SK-N-SH (cell line): ENCODE results near the gene MRPL36. TPM values are rescaled to one million over a fixed set of nuclear protein-coding genes. Genes with fewer than 3 reads are reported as not detected.

Source experiments
- CTCF ChIA-PET: fragments of 300-600, 350-600 bp; formaldehyde crosslinking; extraction: SDS; loops from one replicate; lab custom pipeline; 2021; lab: Yijun Ruan, JAX
- POLR2A ChIA-PET: fragments of 350-600 bp; sonication (Branson Sonifier 250); formaldehyde crosslinking; extraction: SDS; loops from one replicate; lab custom pipeline; 2020; ENCODE audit warnings: antibody characterized with exemption, inconsistent platforms; lab: Yijun Ruan, JAX
- DNase-seq: peaks from one replicate; pipeline ENCODE4 v3.0.0; 2012
- H2AFZ ChIP-seq: fragments of 200-600 bp; sonication (generic); 2 replicates; pipeline ENCODE4 v1.8.1; 2016; ENCODE audit warnings: antibody characterized with exemption, mild to moderate bottlenecking, low read depth
- H3F3A ChIP-seq: fragments of 200-600 bp; sonication (generic); replicated peaks from 2 replicates; pipeline ENCODE3; 2016; ENCODE audit warnings: antibody characterized with exemption, mild to moderate bottlenecking; ENCODE audit not compliant: insufficient read depth
- H3K27ac ChIP-seq, 2 experiments: fragments of 200-500 bp in 1 of 2; fragments of 200-600 bp in 1 of 2; sonication (Bioruptor generic) in 1 of 2; sonication (generic), shearing (Covaris generic) in 1 of 2; 2 replicates each; pipeline versions ENCODE4 v1.5.1 to v1.6.1; 2014 to 2016; ENCODE audit warnings: low read depth in 2 of 2, inconsistent platforms in 1 of 2, low read length in 1 of 2, mild to moderate bottlenecking in 1 of 2, mixed read lengths in 1 of 2
- H3K27me3 ChIP-seq: fragments of 200-600 bp; sonication (generic), shearing (Covaris generic); 2 replicates; pipeline ENCODE4 v1.6.1; 2016; ENCODE audit warnings: mixed run types; ENCODE audit not compliant: insufficient read depth
- H3K36me3 ChIP-seq, 2 experiments: fragments of 200-500 bp in 1 of 2; fragments of 200-600 bp in 1 of 2; sonication (Bioruptor generic) in 1 of 2; sonication (generic) in 1 of 2; replicated peaks in 1 of 2; 2 replicates each; pipeline versions ENCODE3 to v1.5.1; 2014 to 2016; ENCODE audit warnings: low read length in 1 of 2, mild to moderate bottlenecking in 1 of 2; ENCODE audit not compliant: insufficient read depth in 2 of 2, control insufficient read depth in 1 of 2
- H3K4me1 ChIP-seq, 2 experiments: fragments of 200-500 bp in 1 of 2; fragments of 200-600 bp in 1 of 2; sonication (Bioruptor generic) in 1 of 2; sonication (generic), shearing (Covaris generic) in 1 of 2; 2 replicates each; pipeline versions ENCODE4 v1.5.1 to v1.6.1; 2014 to 2016; ENCODE audit warnings: low read depth in 1 of 2, low read length in 1 of 2, mixed run types in 1 of 2; ENCODE audit not compliant: insufficient read depth in 2 of 2, control insufficient read depth in 1 of 2
- H3K4me2 ChIP-seq: fragments of 200-600 bp; sonication (generic), shearing (Covaris generic); 2 replicates; pipeline ENCODE4 v1.6.1; 2017; ENCODE audit warnings: mixed run types
- H3K4me3 ChIP-seq, 2 experiments: fragments of 200-500 bp in 1 of 2; fragments of 200-600 bp in 1 of 2; sonication (Bioruptor generic) in 1 of 2; sonication (generic), shearing (Covaris generic) in 1 of 2; 2 replicates each; pipeline versions ENCODE4 v1.5.1 to v1.8.1; 2014 to 2016; ENCODE audit warnings: low read depth in 2 of 2, inconsistent platforms in 1 of 2, low read length in 1 of 2, mild to moderate bottlenecking in 1 of 2, mixed read lengths in 1 of 2, moderate library complexity in 1 of 2
- H3K79me2 ChIP-seq: fragments of 200-600 bp; sonication (generic); 2 replicates; pipeline ENCODE4 v1.8.1; 2017; ENCODE audit warnings: mild to moderate bottlenecking; ENCODE audit not compliant: insufficient read depth
- H3K9ac ChIP-seq: fragments of 200-600 bp; sonication (generic); 2 replicates; pipeline ENCODE4 v1.6.1; 2017; ENCODE audit warnings: mixed run types
- H3K9me2 ChIP-seq: fragments of 200-600 bp; sonication (generic); 2 replicates; pipeline ENCODE4 v1.6.1; 2017; ENCODE audit warnings: mixed run types
- H3K9me3 ChIP-seq: fragments of 200-600 bp; sonication (generic); 2 replicates; pipeline ENCODE4 v1.6.1; 2017; ENCODE audit warnings: mixed run types, mild to moderate bottlenecking, moderate library complexity
- H4K20me1 ChIP-seq: fragments of 200-600 bp; sonication (generic); 2 replicates; pipeline ENCODE4 v1.6.1; 2017; ENCODE audit warnings: mild to moderate bottlenecking, mixed run types; ENCODE audit not compliant: insufficient read depth
- EP300 ChIP-seq, 2 experiments: IDR thresholded peaks; 2 replicates each; pipeline versions ENCODE4 v1.4.0 to v1.6.1; 2012; ENCODE audit warnings: borderline replicate concordance in 1 of 2, low read depth in 1 of 2, low read length in 1 of 2
- EZH2phosphoT487 ChIP-seq: fragments of 200-600 bp; sonication (generic); IDR thresholded peaks from 2 replicates; pipeline ENCODE4 v1.6.1; 2017; ENCODE audit warnings: low read depth, mixed run types, mild to moderate bottlenecking, antibody characterized with exemption, moderate library complexity, borderline replicate concordance
- GATA2 ChIP-seq: sonication (generic); formaldehyde crosslinking; IDR thresholded peaks from 2 replicates; pipeline ENCODE4 v1.5.0; 2020; ENCODE audit warnings: mild to moderate bottlenecking, missing genetic modification reagents
- IRF3 ChIP-seq: fragments of 150-350 bp; IDR thresholded peaks from 2 replicates; pipeline ENCODE4 v1.6.1; 2016; ENCODE audit warnings: mild to moderate bottlenecking, low read depth, low read length
- MXI1 ChIP-seq: IDR thresholded peaks from 2 replicates; pipeline ENCODE4 v1.6.1; 2012; ENCODE audit warnings: mild to moderate bottlenecking, low read depth, low read length, improper control_type of control experiment
- NRF1 ChIP-seq: IDR thresholded peaks from 2 replicates; pipeline ENCODE4 v1.6.1; 2012; ENCODE audit warnings: low read depth, mild to moderate bottlenecking, low read length
- RAD21 ChIP-seq: IDR thresholded peaks from 2 replicates; pipeline ENCODE4 v1.6.1; 2012; ENCODE audit warnings: mild to moderate bottlenecking, low read length
- RCOR1 ChIP-seq: fragments of 150-350 bp; IDR thresholded peaks from 2 replicates; pipeline ENCODE4 v1.6.1; 2017; ENCODE audit warnings: antibody characterized with exemption, low read length
- RFX5 ChIP-seq: IDR thresholded peaks from 2 replicates; pipeline ENCODE4 v1.6.1; 2012; ENCODE audit warnings: mild to moderate bottlenecking, improper control_type of control experiment, low read length
- RXRA ChIP-seq: IDR thresholded peaks from 2 replicates; pipeline ENCODE4 v1.4.0; 2012; ENCODE audit warnings: low read depth, mild to moderate bottlenecking, borderline replicate concordance
- SIN3A ChIP-seq: IDR thresholded peaks from 2 replicates; pipeline ENCODE4 v1.6.1; 2012; ENCODE audit warnings: low read depth, mild to moderate bottlenecking, low read length, moderate library complexity, borderline replicate concordance
- SMC3 ChIP-seq: IDR thresholded peaks from 2 replicates; pipeline ENCODE4 v1.6.1; 2012; ENCODE audit warnings: low read depth, low read length, improper control_type of control experiment
- TEAD4 ChIP-seq: IDR thresholded peaks from 2 replicates; pipeline ENCODE4 v1.4.0; 2012; ENCODE audit warnings: mild to moderate bottlenecking, borderline replicate concordance; ENCODE audit not compliant: insufficient read depth
- USF1 ChIP-seq: IDR thresholded peaks from 2 replicates; pipeline ENCODE4 v1.4.0; 2012; ENCODE audit warnings: low read depth, borderline replicate concordance
- ZBTB33 ChIP-seq: IDR thresholded peaks from 2 replicates; pipeline ENCODE4 v1.4.0; 2012; ENCODE audit warnings: low read depth, borderline replicate concordance
- WGBS: methylation state at CpG from one replicate; pipeline ENCODE4 v1.1.6; 2017; ENCODE audit warnings: low lambda C conversion rate; 5-methylcytosine and 5-hydroxymethylcytosine counted together
- polyA plus RNA-seq, 3 experiments: library from polyadenylated mRNA; depleted of rRNA; stranded (reverse); fragments of >200 nt; gene quantifications; 2 replicates each; pipeline ENCODE4 v1.2.3, GENCODE V29; 2012
- TF ChIP-seq, protein P1 (sequence below): fragments of 150-350 bp; IDR thresholded peaks from 2 replicates; pipeline ENCODE4 v1.6.1; 2017; ENCODE audit warnings: antibody characterized with exemption, low read length, low read depth, borderline replicate concordance
- TF ChIP-seq, protein P2 (sequence below): IDR thresholded peaks from 2 replicates; pipeline ENCODE4 v1.6.1; 2012; ENCODE audit warnings: mild to moderate bottlenecking, low read depth, low read length, moderate library complexity

The MRPL36 gene
- polyA plus RNA-seq, 1 of the 3 experiments (the other 2 are of a cell fraction) = 78.4 TPM

- H3K9me3 ChIP-seq = no peaks in the 10 kb centered on the region
- POLR2A ChIA-PET = no interaction called here
- H4K20me1 ChIP-seq = no peaks in the 10 kb centered on the region
- no peak overlapping the region for H3K4me3 ChIP-seq
- WGBS = 2% methylated on average over 13 of the region's 16 CpGs
- H3K9ac ChIP-seq = no peak overlapping the region
- no peaks in the 10 kb centered on the region for H3K36me3 ChIP-seq
- no peaks in the 10 kb centered on the region for H3K9me2 ChIP-seq
- CTCF ChIA-PET = interaction anchor here (2.8 kb wide), 1 partner anchor 11 kb away, joined by 13 read pairs; no protein-coding TSS in a partner anchor
- no peak overlapping the region for H2AFZ ChIP-seq
- H3K27ac ChIP-seq = no peak overlapping the region
- H3K4me1 ChIP-seq = no peaks in the 10 kb centered on the region
- no peak for DNase-seq
- no peaks in the 10 kb centered on the region for H3K79me2 ChIP-seq
- no peak for TF ChIP-seq EP300 (IDR thresholded peaks at IDR 0.05; ENCODE audit: borderline replicate concordance in 1 of 2, low read depth in 1 of 2, low read length in 1 of 2)
- no peak for TF ChIP-seq RFX5
- TF ChIP-seq IRF3 = no peak
- no peak for TF ChIP-seq SIN3A
- TF ChIP-seq, protein P1, sequence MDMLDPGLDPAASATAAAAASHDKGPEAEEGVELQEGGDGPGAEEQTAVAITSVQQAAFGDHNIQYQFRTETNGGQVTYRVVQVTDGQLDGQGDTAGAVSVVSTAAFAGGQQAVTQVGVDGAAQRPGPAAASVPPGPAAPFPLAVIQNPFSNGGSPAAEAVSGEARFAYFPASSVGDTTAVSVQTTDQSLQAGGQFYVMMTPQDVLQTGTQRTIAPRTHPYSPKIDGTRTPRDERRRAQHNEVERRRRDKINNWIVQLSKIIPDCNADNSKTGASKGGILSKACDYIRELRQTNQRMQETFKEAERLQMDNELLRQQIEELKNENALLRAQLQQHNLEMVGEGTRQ = no peak
- no peak for TF ChIP-seq GATA2 (CRISPR knock-in tag)
- TF ChIP-seq NRF1 = no peak
- no peak for TF ChIP-seq RCOR1
- TF ChIP-seq EZH2phosphoT487 = no peak
- TF ChIP-seq, protein P2, sequence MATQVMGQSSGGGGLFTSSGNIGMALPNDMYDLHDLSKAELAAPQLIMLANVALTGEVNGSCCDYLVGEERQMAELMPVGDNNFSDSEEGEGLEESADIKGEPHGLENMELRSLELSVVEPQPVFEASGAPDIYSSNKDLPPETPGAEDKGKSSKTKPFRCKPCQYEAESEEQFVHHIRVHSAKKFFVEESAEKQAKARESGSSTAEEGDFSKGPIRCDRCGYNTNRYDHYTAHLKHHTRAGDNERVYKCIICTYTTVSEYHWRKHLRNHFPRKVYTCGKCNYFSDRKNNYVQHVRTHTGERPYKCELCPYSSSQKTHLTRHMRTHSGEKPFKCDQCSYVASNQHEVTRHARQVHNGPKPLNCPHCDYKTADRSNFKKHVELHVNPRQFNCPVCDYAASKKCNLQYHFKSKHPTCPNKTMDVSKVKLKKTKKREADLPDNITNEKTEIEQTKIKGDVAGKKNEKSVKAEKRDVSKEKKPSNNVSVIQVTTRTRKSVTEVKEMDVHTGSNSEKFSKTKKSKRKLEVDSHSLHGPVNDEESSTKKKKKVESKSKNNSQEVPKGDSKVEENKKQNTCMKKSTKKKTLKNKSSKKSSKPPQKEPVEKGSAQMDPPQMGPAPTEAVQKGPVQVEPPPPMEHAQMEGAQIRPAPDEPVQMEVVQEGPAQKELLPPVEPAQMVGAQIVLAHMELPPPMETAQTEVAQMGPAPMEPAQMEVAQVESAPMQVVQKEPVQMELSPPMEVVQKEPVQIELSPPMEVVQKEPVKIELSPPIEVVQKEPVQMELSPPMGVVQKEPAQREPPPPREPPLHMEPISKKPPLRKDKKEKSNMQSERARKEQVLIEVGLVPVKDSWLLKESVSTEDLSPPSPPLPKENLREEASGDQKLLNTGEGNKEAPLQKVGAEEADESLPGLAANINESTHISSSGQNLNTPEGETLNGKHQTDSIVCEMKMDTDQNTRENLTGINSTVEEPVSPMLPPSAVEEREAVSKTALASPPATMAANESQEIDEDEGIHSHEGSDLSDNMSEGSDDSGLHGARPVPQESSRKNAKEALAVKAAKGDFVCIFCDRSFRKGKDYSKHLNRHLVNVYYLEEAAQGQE = no peak
- TF ChIP-seq RAD21 = no peak
- no peak for TF ChIP-seq MXI1
- TF ChIP-seq RXRA = no peak
- no peak for TF ChIP-seq USF1
- no peak for TF ChIP-seq ZBTB33
- TF ChIP-seq TEAD4 = no peak
- no peak for TF ChIP-seq SMC3
- no peaks in the 10 kb centered on the region for H3F3A ChIP-seq
- peaks cover 73% of the 10 kb centered on the region for H3K27me3 ChIP-seq
- H3K4me2 ChIP-seq = no peak overlapping the region
Observed at GRCh38 chr5:1752881-1753280, 46.8 kb downstream of the MRPL36 start.
